ENCODE measurements around the gene KLK13.

Gene KLK13

DNA sequence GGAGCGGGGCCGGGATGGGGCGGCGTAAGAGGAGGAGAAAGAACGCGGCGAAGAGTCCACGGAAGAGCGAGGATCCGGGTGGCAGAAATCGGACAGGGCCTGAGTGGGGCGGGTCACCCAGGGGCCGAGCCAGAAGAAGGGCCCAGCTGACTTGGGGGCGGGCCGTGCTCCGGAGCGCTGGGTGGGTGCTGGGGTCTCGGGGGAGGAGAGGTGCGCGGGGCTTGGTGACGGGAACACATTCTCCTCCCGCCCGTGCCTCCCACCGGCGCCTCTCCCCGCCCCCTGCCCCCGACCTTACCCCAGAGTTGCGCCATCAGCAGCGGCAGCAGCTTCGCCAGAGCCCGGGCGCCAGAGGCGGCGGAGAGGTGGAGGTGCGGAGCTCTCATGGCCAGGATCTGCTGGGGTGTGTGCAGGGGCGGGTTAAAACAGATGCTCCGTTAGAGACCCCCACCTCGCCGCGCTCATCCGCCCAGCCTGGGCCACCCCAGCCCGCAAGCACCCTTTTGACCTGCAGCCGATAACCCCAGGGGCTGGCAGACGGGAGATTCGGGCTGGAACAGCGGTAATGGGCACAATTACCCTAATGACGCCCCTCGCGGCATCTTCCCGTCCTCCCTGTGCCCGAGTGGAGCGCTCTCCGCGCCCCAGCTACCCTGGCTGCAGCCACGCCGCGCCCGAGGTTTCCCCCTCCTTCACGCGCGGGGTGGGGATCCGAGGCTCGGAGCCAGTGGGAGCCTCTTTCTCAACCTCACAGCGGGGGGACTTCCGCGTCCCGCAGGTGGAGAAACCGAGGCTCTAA is 45.9 kb downstream of the KLK13 start:
- no peak for DNase-seq

- no peak for DNase-seq
Measured at GRCh38 chr19:51016798-51017683, 47.9 kb downstream of the KLK13 start.

DNA sequence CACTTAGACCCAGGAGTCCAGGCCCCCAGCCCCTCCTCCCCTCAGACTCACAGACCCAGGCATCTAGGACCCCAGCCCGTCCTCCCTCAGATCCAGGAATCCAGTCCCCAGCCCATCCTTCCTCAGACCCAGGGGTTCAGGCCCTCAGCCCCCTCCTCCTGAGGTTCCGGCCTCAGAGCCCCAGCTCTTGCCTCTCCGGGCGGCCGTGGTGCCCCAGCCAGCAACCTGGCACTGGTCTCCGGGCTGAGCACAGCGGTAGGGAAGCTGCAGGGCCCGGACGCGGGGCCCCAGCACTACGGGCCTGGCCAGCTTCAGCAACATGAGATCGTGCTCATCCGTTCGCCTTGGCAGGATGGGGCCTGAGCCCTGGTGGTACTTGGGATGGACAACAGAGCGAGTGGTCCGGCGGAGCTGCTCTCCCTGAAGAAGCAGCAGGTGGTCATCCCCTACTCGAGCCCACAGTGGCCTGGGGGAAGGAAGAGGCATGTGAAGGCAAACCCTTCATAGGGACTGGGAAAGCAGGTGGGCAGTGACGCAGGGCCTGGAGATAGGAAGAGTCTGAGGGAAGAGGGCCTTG is 49.1 kb downstream of the KLK13 start:
- no peak for DNase-seq

DNA sequence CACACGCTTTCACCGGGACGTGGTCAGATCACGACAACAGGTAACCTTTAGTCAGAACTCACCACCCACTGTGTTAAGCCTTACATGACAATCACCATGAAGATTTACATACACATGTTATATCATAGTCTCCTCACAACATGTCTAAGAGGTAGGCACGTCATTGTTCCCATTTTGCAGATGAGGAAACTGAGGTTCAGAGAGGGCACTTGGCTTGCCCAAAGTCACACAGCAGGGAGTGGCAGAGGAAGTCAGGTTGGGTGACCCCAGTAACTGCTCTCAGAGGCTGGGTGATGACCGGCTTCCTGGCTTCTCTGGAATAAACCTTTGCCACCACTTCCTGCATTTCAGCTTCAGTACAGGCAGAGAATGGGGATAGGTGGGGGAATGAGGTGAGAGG is 50.6 kb downstream of the KLK13 start:
- DNase-seq: no peak

GRCh38 chr19:51012661-51013190 is 52.2 kb downstream of the KLK13 start:
- DNase-seq: no peak

DNA sequence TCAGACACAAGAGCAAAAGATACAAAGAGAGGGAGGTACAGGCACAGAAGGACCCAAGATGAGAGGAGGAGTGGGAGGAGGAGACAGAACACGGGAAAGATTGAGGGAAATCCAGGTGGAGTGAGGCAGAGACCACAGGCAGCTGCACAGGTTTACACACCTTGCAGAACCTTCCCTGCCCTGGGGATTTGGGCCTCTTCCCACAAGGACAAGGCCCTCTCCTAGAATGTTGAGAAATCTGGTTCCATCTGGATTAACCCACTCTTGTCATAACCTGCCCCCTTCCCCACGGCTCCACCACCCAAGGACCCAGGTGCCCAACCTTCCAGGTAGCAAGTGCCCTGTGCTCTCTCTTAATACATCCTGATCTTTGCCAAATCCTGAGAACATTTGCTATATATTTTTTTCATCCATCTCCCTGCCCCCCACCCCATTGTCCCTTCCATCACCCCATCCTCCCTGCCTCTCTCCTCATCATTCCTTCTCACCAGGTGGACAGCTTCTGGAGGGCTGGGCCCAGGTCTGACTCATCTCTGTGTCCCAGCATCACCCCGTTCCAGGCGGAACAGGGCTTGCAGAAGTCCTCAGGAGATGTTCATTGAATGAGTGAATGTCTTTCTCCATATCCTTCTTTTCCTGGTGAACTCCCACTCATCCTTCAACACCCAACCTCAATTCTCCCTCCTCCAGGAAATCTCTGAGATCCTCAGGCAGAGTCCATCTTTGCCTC is 54.7 kb downstream of the KLK13 start:
- DNase-seq: no peak

- no peak for DNase-seq
Measured at GRCh38 chr19:51009061-51009891, 55.6 kb downstream of the KLK13 start.

DNA sequence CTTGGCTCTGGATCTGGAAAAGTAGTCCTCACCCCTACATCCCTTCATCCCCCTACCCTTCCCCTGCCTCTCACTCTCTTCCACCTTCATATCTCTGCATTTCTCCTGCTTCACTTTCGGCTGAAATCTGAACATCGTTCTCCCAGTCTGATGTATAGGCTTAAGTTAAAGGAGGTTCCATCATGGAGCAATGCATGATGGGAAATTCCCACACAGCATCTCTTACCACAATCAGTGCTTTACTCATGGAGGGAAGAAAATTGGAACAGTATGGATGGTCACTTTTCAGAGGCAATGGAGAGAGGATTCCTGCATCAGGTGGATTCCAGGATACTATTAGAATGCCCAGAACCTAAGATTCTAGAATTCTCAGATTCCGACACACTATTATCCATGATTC is 57.4 kb downstream of the KLK13 start:
- DNase-seq: no peak

DNA sequence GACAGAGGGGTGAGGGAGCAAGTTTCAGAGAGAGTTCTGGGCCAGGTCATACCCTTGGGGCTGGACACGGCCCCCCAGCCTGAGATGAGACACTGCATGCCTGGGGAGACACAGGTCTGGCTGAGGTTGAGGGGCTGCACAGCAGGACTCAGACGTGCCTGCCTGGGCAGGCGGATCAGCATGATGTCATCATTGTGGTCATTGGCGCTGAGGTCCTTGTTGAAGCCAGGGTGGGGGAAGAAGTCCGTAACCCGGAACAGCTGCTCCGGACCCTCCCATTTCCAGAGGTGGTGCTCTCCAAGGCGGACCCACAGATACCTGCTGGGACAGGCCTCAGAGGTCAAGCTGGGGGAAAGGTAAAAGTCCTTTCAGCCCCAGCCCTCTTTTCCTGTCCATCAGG is 58.5 kb downstream of the KLK13 start:
- DNase-seq: no peak
